Neural progenitor cell (in vitro differentiated cells): ENCODE results near the gene ITM2B.

Experiments used
- EZH2 ChIP-seq: fragments of 200-600 bp; sonication (generic); IDR thresholded peaks from 2 replicates; pipeline ENCODE4 v1.6.1; 2017; ENCODE audit warnings: antibody characterized with exemption, mild to moderate bottlenecking, moderate library complexity
- EZH2phosphoT487 ChIP-seq: fragments of 200-600 bp; sonication (generic); IDR thresholded peaks from 2 replicates; pipeline ENCODE4 v1.6.1; 2017; ENCODE audit warnings: antibody characterized with exemption
- TF ChIP-seq, protein P1 (sequence below): fragments of 200-600 bp; sonication (generic); IDR thresholded peaks from 2 replicates; pipeline ENCODE4 v1.5.1; 2017; ENCODE audit warnings: antibody characterized with exemption, mild to moderate bottlenecking

DNA sequence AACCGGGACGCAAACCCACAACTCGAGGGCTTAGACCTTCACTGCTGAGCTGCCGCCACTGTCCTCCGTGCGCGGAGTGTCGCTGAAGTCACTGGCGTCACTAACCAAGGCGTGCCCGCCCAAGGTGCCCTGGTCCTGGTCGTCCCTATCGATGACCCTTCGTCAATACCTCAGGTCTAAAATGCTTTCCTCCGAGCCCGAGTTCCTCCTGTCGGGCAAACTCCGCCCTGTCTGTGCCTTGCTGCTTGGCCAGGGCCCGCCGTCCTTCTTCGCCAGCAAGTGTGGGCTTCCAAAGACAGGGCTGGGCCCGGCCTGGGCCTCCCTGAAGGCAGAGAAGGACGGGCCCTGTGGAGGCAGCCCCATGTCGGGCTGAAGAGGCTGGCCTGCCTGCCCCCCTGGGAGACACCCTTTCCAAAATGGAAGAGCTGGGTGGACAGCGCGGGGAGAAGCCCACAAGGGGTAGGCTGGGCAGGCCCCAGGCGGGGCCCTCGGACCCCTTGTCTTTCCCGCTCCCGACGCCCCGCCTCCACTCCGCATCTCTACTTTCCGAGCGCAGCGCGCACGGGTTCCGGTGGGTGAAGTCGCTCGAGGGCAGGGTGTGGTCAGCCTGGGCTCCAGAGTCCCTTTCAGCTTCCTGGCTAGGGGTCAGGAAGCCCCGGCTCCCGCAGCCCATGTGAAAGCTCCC is 84.0 kb downstream of the ITM2B start:
- TF ChIP-seq EZH2 = no peak
- TF ChIP-seq, protein P1, sequence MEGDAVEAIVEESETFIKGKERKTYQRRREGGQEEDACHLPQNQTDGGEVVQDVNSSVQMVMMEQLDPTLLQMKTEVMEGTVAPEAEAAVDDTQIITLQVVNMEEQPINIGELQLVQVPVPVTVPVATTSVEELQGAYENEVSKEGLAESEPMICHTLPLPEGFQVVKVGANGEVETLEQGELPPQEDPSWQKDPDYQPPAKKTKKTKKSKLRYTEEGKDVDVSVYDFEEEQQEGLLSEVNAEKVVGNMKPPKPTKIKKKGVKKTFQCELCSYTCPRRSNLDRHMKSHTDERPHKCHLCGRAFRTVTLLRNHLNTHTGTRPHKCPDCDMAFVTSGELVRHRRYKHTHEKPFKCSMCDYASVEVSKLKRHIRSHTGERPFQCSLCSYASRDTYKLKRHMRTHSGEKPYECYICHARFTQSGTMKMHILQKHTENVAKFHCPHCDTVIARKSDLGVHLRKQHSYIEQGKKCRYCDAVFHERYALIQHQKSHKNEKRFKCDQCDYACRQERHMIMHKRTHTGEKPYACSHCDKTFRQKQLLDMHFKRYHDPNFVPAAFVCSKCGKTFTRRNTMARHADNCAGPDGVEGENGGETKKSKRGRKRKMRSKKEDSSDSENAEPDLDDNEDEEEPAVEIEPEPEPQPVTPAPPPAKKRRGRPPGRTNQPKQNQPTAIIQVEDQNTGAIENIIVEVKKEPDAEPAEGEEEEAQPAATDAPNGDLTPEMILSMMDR = no peak
- TF ChIP-seq EZH2phosphoT487 = no peak
